ENCODE measurements around the gene BDKRB1.

The BDKRB1 gene

GRCh38 chr14:96255501-96256366 lies at the start of gene BDKRB1:
TSS of gene BDKRB1 (plus strand) at chr14:96256210. CDS start at chr14:96263683, 7,473 bp downstream.
- no peak for DNase-seq (ENCODE audit: low read depth in 2 of 2)

- DNase-seq (ENCODE audit: low read depth in 2 of 2): no peak
These were observed 49.5 kb upstream of the BDKRB1 start for GRCh38 chr14:96206461-96206860.

- no peak for DNase-seq (ENCODE audit: low read depth in 2 of 2)
These were observed 48.3 kb upstream of the BDKRB1 start for GRCh38 chr14:96207686-96208085.

GRCh38 chr14:96208739-96209138 lies 47.3 kb upstream of the BDKRB1 start:
- DNase-seq (ENCODE audit: low read depth in 2 of 2): no peak

GRCh38 chr14:96212140-96212539 lies 43.9 kb upstream of the BDKRB1 start:
- no peak for DNase-seq (ENCODE audit: low read depth in 2 of 2)

GRCh38 chr14:96212896-96213295 lies 43.1 kb upstream of the BDKRB1 start:
- no peak for DNase-seq (ENCODE audit: low read depth in 2 of 2)

GRCh38 chr14:96213871-96214465 lies 42.0 kb upstream of the BDKRB1 start:
- DNase-seq (ENCODE audit: low read depth in 2 of 2): no peak

- DNase-seq (ENCODE audit: low read depth in 2 of 2): no peak
These were observed 41.2 kb upstream of the BDKRB1 start for GRCh38 chr14:96214793-96215192.

GRCh38 chr14:96215452-96216244 lies 40.4 kb upstream of the BDKRB1 start:
- DNase-seq (ENCODE audit: low read depth in 2 of 2): no peak

- DNase-seq (ENCODE audit: low read depth in 2 of 2): no peak
These were observed 39.4 kb upstream of the BDKRB1 start for GRCh38 chr14:96216627-96217026.

- DNase-seq (ENCODE audit: low read depth in 2 of 2): no peak
These were observed 38.6 kb upstream of the BDKRB1 start for GRCh38 chr14:96217376-96217913.

- DNase-seq (ENCODE audit: low read depth in 2 of 2): no peak
These were observed 34.8 kb upstream of the BDKRB1 start for GRCh38 chr14:96221109-96221650.

GRCh38 chr14:96221841-96222240 lies 34.2 kb upstream of the BDKRB1 start:
- DNase-seq (ENCODE audit: low read depth in 2 of 2): no peak

- no peak for DNase-seq (ENCODE audit: low read depth in 2 of 2)
These were observed 31.4 kb upstream of the BDKRB1 start for GRCh38 chr14:96224480-96225096.

GRCh38 chr14:96225213-96225612 lies 30.8 kb upstream of the BDKRB1 start:
- DNase-seq (ENCODE audit: low read depth in 2 of 2): no peak

- no peak for DNase-seq (ENCODE audit: low read depth in 2 of 2)
These were observed 30.3 kb upstream of the BDKRB1 start for GRCh38 chr14:96225745-96226151.

GRCh38 chr14:96227428-96227827 lies 28.6 kb upstream of the BDKRB1 start:
- DNase-seq (ENCODE audit: low read depth in 2 of 2): no peak

GRCh38 chr14:96229315-96229714 lies 26.7 kb upstream of the BDKRB1 start:
- DNase-seq (ENCODE audit: low read depth in 2 of 2): no peak

- DNase-seq (ENCODE audit: low read depth in 2 of 2): no peak
These were observed 25.0 kb upstream of the BDKRB1 start for GRCh38 chr14:96231056-96231455.

- DNase-seq (ENCODE audit: low read depth in 2 of 2): no peak
These were observed 24.4 kb upstream of the BDKRB1 start for GRCh38 chr14:96231526-96232130.

- DNase-seq (ENCODE audit: low read depth in 2 of 2): no peak
These were observed 23.5 kb upstream of the BDKRB1 start for GRCh38 chr14:96232506-96232905.
